Hematopoietic multipotent progenitor cell (in vitro differentiated cells): ENCODE results near the gene SPTBN5. TPM values are rescaled to one million over a fixed set of nuclear protein-coding genes. Genes with fewer than 3 reads are reported as not detected.
A peak's percentile ranks its signal among the peaks of the same experiment; 100 is the strongest.

ENCODE experiments used
- DNase-seq, 3 donors: peaks; one replicate each; pipeline ENCODE4 v3.0.0-alpha.2; 2011 to 2015; ENCODE audit warnings: low read depth in 2 of 3, low spot score in 2 of 3
- total RNA-seq: library from RNA; depleted of rRNA; stranded (reverse); fragments of >200 nt; gene quantifications from one replicate; pipeline ENCODE4 v1.2.3, GENCODE V29; 2012

SPTBN5 gene
- total RNA-seq, 1 donor = under 0.01 TPM

DNA sequence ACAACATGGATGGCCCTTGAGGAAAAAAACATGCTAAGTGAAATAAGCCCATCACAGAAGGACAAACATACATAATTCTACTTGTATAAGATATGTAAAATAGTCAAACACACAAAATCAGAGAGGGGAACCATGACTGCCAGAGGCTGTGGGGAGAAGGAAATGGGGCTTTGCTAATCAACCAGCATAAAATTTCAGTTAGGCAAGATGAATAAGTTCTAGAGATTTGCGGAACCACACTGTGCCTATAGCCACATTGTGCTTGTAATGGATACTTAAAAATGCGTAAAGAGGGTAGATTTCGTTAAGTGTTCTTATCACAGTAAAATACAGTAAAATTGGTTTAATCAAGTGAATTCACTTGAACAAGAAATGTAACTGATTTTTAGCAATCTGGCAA lies 33.7 kb upstream of the SPTBN5 start:
- DNase-seq = no peak

DNA sequence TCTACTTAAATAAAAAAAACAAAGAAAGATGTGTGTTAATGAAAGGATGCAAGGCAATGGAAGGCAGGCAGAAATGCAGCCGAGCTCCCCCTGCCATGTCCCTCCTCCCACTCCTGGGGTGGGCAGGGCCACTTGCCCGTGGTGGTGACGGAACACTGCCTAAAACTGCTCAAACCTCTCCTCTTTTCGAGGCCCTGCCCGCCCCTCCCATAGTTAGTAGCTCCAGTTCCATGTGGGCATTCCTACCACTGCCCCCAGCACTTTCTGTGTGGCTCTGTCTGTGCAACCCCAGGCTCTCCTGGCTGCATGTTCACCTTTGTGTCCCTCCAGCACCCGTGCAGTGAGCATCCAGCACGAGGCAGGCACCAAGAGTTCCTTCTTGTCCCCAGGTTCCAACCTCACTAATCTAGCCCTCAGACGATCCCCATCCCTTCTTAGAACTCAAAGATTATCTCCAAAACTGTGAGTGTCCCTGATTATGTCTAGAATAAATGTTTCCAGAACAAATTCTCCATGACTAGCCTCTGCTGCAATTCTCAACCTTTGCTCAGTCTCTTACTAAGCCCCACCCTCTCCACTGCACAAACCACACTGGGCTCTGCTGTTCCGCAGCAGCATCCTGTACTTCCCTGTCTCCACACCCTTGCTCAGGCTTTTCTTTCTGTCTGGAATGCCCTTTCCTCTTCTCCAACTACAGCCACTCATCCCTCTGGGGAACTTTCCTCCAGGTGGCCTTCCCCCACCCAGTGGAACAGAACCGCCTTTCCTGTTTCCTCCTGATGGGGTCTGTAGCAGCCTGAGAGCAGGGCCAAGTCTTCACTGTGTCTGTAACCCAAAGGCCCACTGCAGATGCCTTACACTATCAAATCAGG lies 32.6 kb upstream of the SPTBN5 start:
- no peak for DNase-seq

DNA sequence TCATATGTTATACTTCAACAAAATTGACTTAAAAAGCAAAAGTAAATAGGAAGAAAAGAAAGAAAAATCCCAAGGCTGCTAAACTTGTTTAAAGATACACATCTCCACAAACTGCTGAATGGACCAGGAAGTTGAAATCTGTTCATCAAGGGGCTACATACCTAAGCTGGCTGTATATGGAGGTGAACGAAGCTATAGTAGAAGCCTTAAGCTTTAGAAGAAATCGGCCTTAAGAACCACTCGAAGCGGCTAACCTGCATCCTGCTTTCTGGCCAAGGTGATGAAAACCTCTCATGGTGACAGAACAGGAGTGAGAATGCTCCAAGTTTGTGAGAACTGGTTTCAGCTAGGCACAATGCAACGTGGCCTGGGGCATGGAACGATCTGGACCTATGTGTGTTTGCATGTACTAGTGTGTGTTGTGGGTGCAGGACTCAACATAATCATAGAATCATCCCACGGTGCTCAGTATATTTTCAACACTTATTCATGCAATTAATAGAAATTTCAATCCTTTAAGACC lies 31.3 kb upstream of the SPTBN5 start:
- DNase-seq = no peak

DNA sequence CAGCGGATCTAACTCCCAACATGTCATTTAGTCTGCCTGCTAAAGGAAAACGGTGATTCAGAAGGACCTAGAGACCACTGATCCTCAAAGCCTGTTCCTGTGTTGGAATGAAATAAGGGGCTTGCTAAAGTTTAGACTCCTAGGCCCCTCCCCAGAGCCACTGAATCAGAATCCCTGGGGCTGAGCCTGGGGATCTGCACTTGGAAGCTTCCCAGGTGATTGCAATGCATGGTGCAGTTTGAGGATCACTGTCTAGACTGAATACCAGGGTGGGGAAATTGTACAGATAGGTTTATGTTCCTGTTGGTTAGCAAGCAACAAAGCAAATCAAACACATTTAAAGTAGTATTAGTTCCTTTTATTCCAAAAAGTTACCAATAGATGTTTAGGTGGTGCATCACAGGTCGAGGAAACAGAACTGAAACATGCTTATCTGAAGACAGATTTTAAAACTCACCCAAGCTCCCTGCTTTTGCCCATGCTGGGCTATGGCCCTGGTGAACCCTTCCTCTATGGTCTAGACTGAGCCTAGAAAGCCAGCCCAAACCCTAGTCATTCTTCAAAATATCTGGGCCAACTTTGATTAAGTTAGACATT lies 29.6 kb upstream of the SPTBN5 start:
- no peak for DNase-seq

DNA sequence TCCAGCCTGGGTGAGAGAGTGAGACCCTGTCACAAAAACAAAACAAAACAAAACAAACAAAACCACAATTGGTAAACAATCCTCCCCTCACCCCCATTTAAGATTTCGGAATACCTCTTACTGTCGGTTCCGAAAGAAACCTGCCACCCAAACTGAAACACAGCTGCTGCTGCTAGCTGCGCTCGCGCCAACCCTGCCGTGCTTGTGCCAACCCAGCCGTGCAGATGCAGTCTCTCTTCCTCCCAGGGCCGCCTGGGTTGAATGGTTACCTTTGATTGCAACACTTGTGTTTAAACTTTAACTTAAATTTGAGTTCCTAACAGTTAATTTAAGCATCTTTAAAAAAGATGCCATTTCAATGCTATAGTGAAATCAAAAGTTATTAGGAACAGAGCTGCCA lies 28.5 kb upstream of the SPTBN5 start:
- no peak for DNase-seq

DNA sequence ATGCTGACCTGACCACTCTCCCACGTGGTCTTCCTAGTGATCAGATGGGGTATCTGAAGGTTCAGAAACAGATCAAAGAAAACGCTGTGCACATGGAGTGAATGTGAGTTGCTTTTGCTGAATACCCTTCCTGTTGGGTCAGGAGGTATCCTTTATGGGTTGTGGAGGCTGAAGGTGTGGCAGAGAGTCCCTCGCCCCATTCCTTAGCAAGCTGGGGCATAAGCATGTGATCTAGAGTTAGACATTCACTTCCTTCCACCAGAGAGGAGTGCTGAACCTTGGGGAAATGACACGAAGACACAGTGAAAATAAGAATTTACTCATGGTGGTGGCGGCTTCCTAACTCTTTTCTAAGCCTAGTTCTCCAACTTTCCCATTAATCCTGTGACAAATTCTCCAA lies 27.8 kb upstream of the SPTBN5 start:
- DNase-seq = no peak

DNA sequence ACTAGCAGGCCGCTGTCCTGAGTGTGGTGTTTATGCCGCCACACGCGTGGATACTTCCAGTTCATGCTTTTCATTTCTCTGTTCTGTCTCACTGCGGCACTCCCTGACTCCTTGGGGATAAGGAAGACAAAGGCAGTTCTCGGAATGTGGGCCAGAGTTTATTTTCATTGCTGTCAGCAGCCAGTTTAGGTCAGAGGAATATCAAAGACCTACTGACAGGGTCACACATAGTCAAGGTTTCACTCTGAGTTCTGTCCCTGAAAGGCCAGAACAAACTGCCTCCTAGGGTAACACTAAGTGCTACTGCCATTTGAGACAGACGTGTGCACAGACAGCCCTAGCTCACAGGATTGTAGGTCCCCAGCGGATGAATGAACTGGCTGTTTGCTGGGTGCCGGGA lies 27.3 kb upstream of the SPTBN5 start:
- no peak for DNase-seq

DNA sequence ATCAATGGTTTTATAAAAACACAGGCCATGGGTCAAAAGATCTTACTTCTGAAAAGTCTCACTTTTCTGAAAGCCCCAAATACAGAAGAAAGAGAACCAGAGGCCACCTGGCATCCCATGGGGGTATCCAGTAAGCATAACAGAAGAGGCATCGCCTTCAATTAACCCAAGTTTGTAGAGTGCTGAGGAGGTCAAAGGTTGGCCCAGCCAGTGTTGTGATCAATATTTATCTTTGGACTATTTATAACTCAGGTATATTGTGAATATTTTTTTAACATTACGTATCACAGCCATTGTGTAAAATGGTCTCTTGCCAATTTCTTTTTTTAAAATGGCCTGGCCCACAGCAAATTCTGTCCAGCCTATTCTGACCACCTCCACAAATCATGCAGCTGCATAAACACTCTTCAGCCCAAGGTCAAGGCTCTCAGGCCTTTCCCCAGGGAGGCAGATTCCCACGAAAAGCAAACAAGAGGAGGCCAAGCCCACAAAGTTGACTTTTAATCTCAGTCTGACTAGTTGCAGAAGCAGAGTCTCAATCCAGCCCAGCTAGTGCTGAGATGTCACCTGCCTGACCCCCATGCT lies 26.2 kb upstream of the SPTBN5 start:
- no peak for DNase-seq

DNA sequence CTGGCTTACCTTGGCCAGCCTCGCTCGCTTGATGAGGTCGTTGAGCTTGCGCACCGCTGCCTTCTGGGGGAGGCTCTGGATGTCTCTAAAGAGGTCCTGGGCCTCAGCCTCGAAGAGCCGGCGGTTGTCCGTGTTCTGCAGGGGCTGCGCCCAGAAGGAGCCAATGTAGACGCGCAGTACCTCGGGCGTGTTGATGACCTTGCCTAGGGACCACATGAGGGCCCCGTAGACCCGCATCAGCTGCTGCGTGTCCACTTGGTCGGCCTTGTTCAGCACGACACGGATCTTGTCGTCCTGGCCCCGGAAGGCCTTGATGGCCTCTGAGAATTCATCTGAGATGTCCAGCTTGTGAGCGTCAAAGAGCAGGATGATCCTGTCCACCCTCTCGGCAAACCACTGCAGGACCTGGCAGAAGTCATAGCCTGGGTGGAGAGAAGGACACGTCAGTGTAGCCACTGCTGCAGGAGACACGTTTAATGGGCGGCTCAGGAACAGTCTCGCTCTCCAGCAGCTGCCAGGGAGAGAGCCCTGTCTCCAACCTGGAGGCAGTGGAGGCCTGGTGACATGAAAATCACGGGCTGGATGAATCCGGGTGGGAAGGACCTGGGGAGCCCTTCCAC lies 25.5 kb upstream of the SPTBN5 start:
- no peak for DNase-seq

DNA sequence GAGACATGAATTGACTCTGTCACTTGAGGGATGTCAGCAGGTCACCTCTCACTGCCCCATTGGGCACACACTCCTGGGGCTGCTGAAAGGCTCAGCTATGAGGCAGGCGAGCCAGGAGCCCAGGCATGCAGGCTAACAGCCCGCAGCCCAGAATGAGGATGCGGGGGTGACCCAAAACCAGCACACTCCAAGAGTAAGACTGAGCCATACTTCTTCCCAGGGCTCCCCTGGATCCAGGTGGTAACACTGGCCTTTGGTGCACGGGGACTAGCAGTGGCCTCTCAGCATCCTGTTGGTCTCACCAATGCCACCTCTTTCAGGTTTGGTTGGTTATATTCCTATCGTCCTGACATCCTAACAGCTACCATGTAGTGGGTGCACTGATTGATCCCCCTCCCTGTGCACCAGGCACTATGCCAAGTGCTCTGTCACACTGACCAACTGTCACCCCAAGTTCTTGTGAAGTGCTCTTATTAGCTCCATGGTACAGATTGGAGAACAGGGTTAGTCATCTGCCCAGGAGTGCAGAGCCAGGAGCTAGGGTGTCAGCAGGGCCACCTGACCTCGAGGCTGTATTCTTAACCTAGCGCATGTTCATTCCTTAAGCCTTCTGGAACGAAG lies 24.8 kb upstream of the SPTBN5 start:
- DNase-seq = no peak

DNA sequence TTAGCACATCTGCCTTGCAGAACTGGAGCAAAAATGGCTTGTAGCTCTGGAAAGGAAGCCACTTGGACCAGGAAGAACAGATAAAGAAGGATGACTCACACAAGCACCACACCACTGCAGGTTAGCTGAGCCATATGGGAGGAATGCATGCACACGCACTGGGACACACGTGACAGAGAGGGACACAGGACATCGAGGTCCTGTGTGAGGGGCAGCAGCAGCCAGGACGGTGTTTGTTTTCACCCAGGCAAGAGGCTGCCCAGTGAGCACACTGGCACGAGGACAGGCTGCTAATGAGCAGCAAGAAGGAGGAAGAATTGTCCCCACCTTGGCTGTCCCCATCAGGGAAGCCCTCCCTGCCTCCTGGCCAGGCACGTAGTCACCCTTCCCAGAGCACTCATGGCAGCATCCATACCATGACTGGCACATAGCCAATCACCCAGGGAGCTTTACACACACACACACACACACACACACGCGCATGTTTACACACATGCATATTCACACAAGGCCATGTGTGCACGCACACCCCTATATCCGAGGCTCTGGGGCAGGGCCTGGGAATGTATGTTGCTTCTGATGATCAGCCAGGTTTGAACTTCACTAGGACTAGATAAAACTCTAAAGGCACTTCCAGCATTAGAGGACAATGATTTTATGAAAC lies 24.0 kb upstream of the SPTBN5 start:
- peak in 1 of 3 donors; percentile 44 for DNase-seq

DNA sequence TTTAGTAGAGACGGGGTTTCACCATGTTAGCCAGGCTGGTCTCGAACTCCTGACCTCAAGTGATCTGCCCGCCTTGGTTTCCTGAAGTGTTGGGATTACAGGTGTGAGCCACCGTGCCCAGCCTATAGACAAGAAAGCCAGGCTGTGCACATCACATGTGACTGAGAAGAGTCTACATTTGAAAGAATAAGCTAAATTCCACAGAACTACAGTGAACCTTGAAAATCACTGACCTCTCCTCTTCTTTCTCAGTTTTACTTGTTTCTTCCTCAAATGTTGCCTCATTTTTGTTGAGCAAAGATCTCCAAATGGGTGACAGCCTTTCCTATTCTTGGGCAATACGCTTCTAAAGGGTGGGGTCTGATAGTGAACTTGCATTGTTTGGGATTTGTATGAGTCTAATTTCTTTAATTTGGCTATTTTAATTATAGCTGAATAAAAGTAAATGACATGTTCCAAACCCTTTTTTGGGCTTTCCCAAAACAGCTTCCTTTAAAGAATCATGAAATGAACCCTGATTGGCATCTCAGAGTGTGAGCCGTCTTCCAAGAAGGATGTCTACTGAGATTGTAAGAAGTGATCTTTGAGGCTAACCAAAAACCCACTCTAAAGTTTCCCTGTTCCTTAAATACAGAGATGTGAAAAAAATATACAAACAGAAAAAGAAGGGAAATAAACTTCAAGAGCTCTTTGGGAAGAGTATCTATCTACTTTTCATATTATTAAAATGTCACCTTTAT lies 21.6 kb upstream of the SPTBN5 start:
- DNase-seq = no peak

DNA sequence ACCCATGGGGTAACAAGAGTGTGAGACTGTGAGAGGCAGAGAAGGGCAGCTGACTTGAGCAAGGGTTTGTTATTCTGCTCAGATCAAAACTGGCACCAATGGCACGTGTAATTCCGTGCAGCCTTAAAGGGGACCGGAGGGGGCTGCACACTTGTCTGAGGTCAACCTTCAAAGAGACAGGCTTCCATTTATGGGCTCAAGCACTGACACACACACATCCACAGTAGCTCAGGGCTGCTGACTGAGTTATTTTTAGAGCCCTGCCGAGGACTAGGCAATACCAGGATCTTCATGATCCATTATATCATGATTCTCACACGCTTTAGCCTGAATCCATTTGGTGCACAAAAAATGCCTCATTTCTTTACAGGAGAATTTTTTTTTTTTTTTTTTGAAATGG lies 20.6 kb upstream of the SPTBN5 start:
- DNase-seq = no peak

DNA sequence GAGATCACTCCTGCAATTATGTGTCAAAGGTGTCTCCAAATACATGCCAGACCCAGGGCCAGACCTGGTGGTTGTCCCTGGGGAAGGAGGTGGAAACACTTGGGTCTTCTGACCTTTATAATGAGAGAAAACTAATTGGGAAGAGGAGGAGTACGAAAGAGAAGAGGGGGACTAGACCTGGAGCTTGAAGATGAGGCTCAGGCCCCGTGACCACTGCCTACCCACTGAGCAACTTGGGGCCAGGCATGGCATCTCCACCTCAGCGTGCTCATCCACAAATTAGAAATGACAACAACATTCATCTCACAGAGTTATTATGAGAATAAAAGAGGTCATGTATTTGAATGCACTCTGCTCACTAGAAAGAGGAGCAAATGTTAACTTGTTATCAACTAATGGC lies 19.4 kb upstream of the SPTBN5 start:
- DNase-seq = no peak

DNA sequence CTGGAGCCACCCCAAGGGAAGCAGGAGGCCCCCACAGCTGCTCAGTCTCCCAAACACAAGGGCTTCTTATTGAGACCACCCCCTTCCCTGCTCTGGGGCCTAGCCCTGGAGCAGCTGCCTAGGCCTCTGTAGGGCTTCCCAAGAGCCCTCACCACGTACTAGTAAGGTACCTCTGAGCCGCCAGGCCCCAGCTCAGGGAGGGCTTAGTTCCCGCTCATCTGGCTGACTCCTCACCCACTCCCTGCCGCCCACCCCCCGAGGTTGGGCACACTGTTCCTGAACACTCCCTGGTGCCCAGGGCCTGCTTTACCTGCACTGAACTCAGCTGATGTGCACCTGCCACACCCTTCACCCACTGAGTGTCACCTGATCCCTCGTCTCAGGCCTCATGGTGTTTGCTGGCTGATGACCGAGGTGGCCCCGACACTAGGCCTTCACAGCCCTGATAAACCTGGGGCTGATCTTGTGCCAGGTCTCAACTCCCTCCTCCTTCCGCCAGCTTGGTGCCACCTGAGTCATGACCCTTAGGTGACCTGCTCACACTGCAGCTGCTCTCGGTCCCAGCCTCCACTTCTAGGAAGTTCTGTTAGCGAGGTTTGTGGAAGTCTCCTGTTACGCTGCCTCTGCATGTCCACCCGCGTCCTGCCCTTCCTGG lies 18.0 kb upstream of the SPTBN5 start:
- no peak for DNase-seq

DNA sequence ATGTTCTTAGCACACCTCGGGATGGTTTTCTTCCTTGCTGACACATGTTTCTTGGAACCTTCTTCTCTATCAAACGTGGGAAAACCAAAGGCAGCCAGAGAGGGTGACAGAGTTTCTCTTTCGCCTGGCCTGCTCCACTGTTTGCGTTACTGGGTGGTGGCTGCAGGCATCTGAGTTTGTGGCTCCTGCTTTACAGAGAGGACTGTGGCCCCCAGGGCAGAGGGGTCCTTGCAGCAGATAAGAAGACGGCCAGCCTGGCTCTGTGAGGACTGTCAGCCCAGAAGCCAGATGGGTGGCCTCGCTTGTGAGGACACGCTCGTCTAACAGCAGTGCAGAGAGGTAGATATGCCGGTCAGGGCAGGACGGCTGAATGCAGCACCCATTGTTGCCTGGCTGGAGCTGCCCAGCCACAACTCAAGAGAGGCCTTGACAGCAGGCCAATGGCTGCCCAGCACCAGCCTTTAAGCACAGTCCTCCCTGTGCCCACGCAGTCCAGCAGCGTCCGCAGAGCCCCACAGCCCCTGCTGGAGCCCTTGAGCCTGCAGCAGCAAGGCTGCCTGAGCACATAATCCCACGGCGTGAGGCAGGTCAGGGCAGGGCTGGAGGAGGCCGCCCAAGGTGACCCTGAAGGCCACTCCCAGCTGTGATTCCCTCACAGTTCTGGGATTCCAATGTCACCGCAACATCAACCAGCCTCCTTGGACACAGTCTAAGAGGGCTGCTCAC lies 15.0 kb upstream of the SPTBN5 start:
- DNase-seq = no peak

DNA sequence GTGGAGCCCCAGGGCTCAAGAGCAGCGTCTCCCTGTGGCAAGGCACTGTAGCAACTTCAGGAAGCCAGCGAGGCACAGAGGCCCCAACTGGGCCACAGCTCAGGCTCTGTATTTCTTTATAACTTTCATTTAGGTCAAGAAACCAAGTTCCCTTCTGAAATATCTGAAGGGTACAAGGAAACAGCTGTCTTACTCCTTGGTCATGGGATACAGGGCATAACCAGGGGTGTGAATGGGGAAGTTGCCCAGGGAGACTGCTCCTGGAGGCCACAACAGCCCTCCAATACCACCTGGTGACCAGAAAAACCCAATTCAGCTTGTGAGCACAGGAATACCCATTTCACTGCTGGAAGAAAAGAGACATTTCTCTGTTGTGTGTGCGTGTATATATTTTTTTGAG lies 13.3 kb upstream of the SPTBN5 start:
- DNase-seq = peak in 2 of 3 donors; percentile 38 to 73

DNA sequence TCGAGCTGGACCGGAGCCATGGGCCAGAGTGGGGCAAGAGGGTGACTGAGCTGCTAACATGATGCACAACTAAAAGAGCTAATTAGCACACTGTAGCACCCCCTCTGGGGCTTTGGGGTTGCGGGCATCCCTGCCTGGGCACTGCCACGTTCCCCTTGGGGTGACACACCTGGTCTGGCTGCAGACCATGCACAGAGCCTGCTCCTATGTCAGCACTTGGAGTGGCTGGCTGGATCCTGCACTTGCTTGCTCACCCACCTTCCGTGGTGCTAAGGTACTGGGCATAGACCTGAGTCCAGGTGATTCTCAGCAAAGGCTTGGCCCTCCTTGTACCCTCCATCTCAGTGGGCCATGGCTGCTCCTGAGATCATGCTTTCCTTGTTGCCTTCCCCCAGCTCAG lies 12.8 kb upstream of the SPTBN5 start:
- no peak for DNase-seq
